HG02885 (cell line): ENCODE data around the gene FAM181A.

Source experiments
- ATAC-seq: cut with Tn5 transposase; IDR thresholded peaks from one replicate; pipeline ENCODE4 v1.9.1; 2021; ENCODE audit warnings: mild to moderate bottlenecking; ENCODE audit not compliant: unreplicated experiment, poor library complexity

The FAM181A gene

GRCh38 chr14:93976477-93977057, 49.4 kb downstream of the FAM181A start, which contains the start of gene ASB2:
Gene ASB2 (minus strand): TSS chr14:93976570. CDS start chr14:93964539, 12,031 bp downstream.
- peak; percentile 10 for ATAC-seq

GRCh38 chr14:93977171-93977570, 50.0 kb downstream of the FAM181A start:
- no peak for ATAC-seq

GRCh38 chr14:93977790-93978581, 50.8 kb downstream of the FAM181A start:
- ATAC-seq, result no peak

GRCh38 chr14:93978735-93979134, 51.6 kb downstream of the FAM181A start:
- ATAC-seq, result no peak
